H1 (cell line): ENCODE measurements around the gene CT45A3. TPM values are rescaled to one million over a fixed set of nuclear protein-coding genes. Genes with fewer than 3 reads are reported as not detected.

Source experiments
- EGR1 ChIP-seq: IDR thresholded peaks from 2 replicates; pipeline ENCODE4 v1.6.1; 2011; ENCODE audit warnings: low read depth, low read length, borderline replicate concordance
- EZH2 ChIP-seq: fragments of 200-600 bp; sonication (generic); IDR thresholded peaks from 2 replicates; pipeline ENCODE4 v1.7.1; 2012; ENCODE audit warnings: low read depth, mild to moderate bottlenecking, moderate library complexity, low read length, inconsistent platforms; ENCODE audit not compliant: severe bottlenecking
- RXRA ChIP-seq: IDR thresholded peaks from 2 replicates; pipeline ENCODE4 v1.6.1; 2011; ENCODE audit warnings: low read depth, mild to moderate bottlenecking, low read length, moderate library complexity; ENCODE audit not compliant: insufficient read depth
- SP1 ChIP-seq: IDR thresholded peaks from 2 replicates; pipeline ENCODE4 v1.6.1; 2011; ENCODE audit warnings: low read depth, low read length
- ZNF274 ChIP-seq: IDR thresholded peaks from 2 replicates; pipeline ENCODE4 v1.7.0; 2012; ENCODE audit warnings: low read length, borderline replicate concordance; ENCODE audit errors: extremely low read depth
- polyA plus RNA-seq, 7 experiments: library from polyadenylated mRNA; depleted of rRNA in 3 of 7; stranded (reverse) in 5 of 7; unstranded in 2 of 7; fragments of >200 nt in 5 of 7; fragments of 200-250 nt in 2 of 7; gene quantifications; 1 replicate in 5 of 7; 2 replicates in 1 of 7; 4 replicates in 1 of 7; pipeline versions ENCODE4 v1.2.1 to v1.2.3, GENCODE V29; 2011 to 2013; ENCODE audit warnings: missing spikeins in 2 of 7, mixed read lengths in 2 of 7
- total RNA-seq: library from RNA; stranded (reverse); fragmentation: NEBNext Ultra II Directional; extraction: Animal tissue kit (Norgen Biotek cat#: 25700); gene quantifications from 2 replicates; pipeline ENCODE4 v1.2.1, GENCODE V29; 2021

The CT45A3 gene
- total and polyA plus RNA-seq, 2 of the 8 experiments (the other 6 are each of a cell fraction or from before 2014, with no cell fraction given), result not detected

GRCh38 chrX:135713795-135714194, 54.2 kb downstream of the CT45A3 start (continued):
- TF ChIP-seq EGR1 (no peak), RXRA (no peak), EZH2 (no peak), SP1 (no peak), ZNF274 (no peak)
